Upper lobe of left lung (tissue), 4 donors: Measurements from ENCODE around the gene RRP1.

Source experiments
- CTCF ChIP-seq, 6 experiments: fragments of 450-650 bp in 4 of 6; fragments of 200-600 bp in 2 of 6; sonication (generic) in 2 of 6; IDR thresholded peaks; one replicate each; pipeline ENCODE4 v1.5.1; 2016 to 2019; ENCODE audit warnings: antibody characterized with exemption in 6 of 6
- EP300 ChIP-seq, 4 donors: sonication (generic); formaldehyde crosslinking; IDR thresholded peaks; one replicate each; pipeline ENCODE4 v1.5.1; 2017; ENCODE audit warnings: antibody characterized with exemption in 4 of 4, control low read depth in 2 of 4
- POLR2A ChIP-seq, 4 donors: fragments of 450-650 bp; IDR thresholded peaks; one replicate each; pipeline ENCODE4 v1.5.1; 2016 to 2017; ENCODE audit warnings: antibody characterized with exemption in 4 of 4, mild to moderate bottlenecking in 2 of 4

- TF ChIP-seq EP300 (IDR thresholded peaks at IDR 0.05) (peak in 1 of 4 donors; percentile 48), POLR2A (IDR thresholded peaks at IDR 0.05) (peak in 3 of 4 donors; percentile 37 to 91 (median 86)), CTCF (IDR thresholded peaks at IDR 0.05) (peak; percentile 100)
Observed at GRCh38 chr21:43789276-43790009, at the start of gene RRP1.
